ENCODE measurements around the gene COL6A3.
A peak's percentile ranks its signal among the peaks of the same experiment; 100 is the strongest.
"Not testable (repeated sequence)": the region's sequence is repeated elsewhere in the genome, so short reads cannot be mapped to it uniquely, and the experiment has no call there.

Gene COL6A3

DNA sequence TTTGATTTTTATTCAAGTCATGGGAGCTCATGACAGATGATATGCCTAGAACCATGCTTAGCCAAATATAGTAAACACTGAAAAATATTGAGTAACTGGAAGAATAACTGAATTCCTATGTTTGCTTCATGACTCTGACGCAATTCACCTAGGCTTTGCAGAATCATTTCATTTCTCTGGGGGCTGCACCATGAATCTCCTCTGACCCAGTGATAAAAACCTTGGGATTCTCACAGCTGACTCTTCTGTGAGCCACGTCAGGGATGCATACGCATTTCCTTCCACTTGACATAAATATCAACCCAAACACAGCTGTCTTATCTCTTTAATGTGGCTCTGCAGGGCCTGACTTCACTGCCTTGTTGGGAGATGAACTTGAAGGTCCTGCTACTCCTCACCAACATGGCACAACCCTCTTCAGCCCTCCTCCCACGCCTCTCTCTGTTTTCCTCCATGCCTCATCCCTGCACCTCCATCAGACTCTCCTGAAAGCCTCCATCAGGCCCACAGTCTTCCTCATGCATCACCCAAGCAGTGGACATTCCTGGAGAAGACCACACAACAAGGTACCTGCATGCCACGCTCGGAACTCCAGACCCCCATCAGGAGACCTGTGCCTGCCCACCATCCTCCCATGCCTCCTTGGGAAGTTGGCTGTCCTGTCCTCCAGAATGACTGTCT, 29.8 kb downstream of the COL6A3 start:
- DNase-seq, result peak; percentile 71

DNA sequence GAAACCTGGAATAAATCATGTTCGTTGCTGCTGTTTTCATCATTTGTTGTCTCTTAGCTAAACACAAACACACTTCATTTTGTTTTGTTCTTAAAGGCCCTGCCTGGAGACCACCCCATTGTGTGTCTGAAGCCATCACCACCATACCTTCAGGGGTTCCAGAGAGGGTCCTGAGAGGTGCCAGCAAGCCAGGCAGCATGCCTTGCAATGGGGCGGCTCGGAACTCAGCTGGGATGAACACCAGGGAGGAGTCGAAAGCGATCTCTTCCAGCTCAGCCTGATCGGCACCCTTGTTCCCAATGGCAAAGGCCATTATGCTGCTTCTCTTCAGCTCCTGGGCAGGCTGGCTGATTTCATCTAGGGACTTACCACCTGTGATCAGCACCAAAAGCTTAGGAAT, 33.2 kb downstream of the COL6A3 start:
- DNase-seq, result no peak

DNA sequence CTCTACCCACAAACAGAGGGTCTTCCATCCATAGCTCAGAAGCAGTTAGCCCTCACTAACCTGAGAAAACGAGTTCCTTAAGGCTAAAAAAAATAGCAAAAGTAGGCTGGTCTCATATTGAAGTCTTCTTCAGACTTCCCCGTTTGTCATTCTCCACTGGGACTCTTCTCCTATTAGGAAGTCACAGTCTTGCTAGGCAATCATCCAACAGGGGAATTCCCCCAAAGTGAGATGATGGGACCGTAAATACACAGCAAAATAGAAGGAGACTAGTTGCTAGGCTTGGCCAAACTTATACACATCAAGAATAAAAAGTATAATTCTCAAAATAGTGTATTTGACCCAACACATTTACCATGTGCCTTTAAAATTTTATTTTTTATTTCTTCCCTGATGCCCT, 34.3 kb downstream of the COL6A3 start:
- no peak for DNase-seq

DNA sequence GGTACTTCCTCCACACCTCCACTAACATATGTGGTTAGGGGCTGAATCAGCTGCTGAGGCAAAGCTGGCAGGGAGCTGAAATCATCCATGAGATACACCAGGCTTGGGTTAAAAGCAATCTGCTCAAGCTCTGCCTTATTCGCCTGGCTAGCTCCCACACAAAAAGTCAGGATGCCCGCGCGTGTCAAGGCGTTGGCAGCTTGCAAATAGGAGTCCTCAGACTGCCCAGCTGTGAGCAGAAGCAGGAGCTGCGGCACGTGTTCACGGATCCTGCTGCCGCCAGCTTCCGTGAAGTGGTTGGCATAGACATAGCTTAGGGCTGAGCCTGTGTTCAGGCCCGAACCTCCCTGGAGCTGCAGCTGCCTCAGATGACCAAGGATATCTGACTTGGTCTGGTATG, 35.3 kb downstream of the COL6A3 start:
- DNase-seq, result no peak

DNA sequence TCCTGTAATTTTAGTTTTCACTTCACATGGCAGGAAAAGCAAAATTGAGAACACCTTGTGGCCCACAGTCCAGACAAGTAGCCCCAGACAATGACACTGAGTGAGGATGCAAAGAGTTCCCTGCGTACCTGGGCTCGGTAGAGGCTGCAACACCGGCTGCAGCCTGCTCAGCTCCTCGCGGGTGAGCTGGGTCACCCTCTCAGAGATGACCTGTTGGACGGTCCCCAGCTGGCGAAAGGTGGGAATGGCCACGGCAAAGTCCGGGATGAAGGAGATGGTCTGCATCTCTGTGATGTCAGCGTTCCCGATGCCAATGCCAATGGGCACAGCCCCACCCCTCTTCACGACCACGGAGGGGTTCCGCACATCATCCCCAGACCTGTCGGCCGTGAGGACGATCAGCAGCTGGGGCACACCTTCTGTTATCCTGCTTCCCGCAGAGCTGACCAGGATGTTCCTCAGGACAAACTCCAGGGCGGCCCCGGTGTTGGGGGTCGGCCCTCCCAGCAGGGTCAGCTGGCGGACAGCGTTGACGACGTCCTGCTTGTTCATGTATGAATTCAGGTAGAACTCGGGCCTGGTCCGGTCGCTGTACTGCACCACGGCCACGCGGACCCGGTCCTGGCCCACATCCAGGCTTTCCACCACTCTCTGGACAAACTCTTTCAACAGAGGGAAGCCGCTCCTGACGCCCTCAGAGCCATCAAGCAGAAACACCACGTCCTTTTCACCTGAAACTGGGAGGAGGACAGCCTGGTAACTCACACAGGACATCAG, 39.5 kb downstream of the COL6A3 start:
- DNase-seq, result no peak

DNA sequence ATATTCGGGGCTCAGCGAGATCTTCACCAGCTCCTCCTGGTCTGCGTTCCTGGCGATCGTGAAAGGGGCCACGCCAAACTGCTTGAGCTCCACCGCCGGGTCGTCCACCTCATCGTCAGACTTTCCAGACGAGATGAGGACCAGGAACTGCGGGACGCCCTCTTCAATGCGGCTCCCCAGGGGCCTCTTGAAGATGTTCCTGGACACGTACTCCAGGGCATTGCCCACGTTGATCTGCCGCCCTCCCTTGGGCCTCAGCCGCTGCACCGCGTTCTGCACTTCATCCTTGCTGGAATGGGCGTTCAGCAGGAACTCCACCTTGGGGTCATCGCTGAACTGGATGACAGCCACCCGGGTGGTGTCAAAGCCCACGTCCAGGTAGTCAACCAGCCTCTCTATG, 42.1 kb downstream of the COL6A3 start:
- DNase-seq, result no peak

DNA sequence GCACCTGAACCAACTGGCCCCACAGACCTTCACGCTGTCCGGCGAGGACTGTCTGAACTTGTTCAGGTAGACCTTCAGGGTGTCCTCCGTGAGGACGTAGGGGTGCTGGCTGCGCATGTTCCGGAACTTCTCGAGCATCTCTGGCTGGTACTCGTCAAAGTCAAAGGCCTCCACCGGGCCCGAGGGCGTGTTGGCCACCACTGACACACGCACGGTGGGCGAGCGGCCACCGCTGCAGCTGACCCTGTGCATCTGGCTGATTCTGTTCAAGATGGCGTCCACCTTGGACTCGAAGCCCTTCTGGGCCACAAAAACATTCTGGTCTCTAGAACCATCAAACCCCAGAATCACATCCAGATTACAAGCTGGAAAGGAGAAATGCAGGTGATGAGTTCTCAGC, 48.3 kb downstream of the COL6A3 start:
- DNase-seq, result no peak

DNA sequence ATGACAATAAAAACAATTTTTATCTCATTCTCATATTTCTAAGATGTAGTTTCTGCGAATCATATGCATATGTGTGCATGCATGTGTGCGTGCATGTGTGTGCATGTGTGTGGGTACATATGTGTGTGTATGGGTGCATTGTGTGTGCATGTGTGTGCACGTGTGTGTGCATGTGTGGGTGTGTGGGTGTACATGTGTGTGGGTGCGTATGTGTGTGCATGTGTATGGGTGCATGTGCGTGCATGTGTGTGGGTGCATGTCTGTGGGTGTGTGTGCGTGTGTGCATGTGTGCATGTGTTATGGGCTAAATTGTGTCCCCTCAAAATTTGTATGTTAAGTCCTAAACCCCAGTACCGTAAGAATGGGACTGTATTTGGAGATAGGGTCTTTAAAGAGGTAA, 49.3 kb downstream of the COL6A3 start:
- no peak for DNase-seq

DNA sequence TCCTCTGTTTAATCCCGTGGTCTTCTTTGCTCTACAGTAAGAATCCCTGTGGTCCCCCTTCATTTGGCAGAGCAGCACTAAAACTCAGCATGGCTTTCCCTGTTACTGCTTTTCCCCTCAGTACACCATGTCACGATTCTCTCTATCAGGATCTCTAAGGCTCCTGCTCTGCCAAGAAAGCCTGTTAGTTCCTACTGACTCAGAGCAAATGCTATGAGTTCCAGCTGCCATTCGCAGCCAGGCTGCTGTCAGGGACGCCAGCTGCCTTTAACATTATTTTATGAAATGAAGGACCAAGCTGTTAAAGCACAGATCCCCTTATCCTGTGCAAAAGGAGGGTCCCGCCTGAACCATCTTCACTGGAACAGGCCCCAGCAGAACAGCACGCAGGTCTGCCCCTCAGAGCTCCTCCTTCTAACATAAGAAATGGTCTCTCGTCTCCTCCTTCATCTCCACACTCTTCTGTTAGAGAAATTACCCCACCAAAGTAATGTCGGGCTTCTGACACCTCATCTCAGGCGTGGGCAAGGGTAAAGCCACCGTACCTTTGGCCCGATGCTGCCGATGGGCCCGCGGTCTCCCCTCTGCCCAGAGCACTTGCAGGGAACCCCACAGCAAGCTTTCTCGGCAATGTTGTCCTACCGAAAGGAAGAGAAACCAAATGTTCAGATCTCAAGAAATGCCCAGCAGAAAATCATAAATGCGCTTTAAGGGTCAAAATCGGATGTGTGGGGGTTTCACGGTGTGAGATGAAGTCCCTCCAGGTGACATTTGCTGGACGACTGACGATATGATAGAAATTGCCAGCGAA, 52.6 kb downstream of the COL6A3 start:
- no peak for DNase-seq

DNA sequence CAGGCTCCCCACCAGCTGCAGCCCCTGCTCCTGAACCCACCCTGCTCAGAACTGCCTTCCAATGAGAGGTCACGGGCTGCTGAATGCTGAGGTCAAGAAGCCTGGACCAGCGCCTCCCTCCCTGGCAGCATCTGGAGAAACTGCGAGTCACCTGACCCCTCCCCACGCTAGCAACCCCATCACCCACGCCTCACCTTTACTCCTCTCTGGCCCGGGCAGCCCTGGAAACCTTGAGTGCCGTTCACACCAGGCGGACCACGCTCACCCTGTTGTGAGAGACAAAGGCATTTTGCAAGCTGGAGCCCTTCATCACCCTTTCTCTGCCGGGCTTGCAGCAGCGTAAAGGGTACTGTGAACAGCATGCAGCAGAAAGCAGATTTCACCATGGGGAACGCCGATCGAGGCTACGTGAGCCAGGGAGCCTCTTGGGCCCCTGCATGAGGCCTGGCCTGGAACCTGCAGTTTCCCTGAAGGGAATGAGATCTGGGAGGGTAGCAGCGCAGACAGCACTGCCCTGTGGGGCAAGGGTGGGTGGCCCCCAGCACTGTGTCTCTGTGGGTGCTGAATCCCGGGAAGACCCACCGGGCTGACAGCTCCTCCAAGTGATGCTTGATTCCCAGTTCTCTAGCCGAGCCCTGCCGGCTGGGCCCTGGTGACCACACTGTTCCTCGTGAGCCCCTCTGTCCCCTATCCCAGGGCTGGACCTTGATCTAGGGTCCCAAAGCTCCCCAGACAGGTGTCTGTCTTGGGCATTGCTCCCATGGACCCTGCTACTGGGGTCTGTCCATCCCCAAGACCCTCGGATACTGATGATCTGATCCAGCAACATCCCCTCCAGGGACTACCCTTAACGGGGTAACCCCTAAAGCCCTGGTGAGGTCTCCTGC, 53.8 kb downstream of the COL6A3 start:
- no peak for DNase-seq

DNA sequence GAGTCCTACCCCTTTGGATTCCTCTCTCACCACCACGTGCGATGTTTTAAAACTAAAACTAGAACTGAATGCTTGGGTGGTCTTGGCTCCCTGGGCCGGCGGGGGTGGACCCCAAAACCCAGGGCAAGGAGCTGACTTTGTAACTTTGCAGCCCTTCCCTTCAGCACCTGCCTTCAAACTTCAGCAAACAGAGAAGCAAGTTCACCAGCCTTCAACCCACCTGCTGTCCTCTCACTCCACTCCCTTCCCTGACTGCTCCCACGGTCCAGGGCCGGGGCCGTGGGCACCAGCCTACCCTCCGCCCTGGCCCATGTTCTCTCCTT, 54.5 kb downstream of the COL6A3 start:
- no peak for DNase-seq

DNA sequence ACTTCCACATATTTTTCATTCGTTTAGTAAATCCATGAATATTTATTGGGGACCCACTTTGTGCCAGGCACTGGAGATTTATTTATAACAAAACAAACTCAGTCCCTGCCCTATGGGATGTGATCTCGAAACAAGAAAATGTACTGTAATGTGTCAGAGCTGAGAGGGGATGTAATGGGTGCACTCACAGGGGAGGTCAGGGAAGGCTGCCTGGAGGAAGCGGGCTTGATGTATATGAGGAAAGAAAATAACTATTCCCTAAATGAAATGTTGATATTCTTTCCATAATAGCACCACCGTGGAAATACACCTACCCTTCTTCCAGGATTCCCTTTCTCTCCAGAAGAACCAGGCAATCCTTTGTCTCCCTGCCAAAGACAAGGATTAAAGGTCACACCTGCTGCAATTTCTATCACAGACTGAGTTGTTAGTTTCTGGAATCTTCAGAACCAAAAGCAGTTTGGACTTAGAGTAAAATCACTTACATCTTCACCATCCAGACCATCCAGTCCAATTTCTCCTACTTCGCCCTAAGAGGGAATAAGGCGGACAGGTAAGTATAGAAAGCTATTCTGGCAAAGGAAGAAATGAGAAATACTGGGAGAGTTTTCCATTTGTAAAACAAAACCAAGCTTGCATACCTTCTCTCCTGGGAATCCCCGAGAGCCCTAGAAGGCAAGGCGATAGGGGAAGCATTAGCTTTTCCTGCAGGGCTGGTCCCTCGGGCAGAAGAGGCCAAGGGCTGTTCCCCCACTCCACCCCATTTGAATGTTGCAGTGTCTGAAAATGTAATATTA, 55.0 kb downstream of the COL6A3 start:
- no peak for DNase-seq

DNA sequence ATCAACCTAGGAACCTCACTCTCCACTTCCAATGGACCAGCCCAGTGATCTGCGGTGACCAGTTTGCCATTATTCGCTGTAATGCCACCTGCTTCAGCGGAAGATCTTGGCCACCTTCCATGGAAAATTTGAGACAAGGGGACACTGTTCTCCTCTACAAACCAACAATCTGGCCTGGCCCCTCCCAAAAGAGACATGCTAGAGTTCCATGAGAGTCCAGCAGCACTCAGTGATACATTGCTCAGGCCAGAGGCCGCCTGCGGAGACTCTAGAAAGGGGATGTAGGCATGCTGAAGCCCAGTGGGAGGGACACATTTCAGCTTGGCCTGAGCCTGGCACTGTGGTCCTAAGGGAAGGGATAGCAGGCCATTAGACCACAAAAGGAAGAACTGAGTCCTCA, 58.3 kb downstream of the COL6A3 start:
- no peak for DNase-seq

DNA sequence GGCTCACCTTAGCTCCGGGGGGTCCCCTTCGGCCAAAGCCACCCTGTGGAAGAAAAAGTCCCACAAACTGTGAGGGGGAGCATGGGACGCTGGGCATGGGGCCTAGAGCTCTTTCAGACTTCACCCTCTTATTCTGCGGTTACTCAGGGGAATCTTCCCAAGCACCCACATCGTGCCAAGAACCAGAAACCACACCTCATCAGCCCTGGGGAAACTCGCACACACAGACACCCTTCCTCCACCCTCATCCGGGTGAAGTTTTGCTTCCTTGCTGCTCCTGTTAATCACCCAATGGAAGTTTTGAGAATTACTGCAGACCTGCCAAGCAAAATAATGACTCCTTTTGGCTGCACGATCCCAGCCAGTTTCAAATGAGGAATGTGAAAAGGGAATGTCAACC, 59.1 kb downstream of the COL6A3 start:
- DNase-seq, result peak; percentile 74

DNA sequence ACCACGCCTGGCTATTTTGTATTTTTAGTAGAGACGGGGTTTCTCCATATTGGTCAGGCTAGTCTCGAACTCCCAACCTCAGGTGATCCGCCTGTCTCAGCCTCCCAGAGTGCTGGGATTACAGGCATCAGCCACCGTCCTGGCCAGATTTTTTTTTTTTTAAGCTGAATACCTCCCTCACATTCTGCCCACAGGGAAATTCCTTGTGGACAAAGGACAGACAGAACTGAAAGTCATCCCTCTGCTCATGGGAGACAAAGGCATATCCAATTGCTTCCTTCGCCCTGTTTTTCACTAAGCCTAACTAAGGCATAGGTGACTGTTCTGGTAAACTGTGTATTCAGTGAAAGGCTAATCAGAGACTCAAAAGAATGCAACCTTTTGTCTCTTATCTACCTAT, 59.8 kb downstream of the COL6A3 start:
- not testable (repeated sequence) for DNase-seq

DNA sequence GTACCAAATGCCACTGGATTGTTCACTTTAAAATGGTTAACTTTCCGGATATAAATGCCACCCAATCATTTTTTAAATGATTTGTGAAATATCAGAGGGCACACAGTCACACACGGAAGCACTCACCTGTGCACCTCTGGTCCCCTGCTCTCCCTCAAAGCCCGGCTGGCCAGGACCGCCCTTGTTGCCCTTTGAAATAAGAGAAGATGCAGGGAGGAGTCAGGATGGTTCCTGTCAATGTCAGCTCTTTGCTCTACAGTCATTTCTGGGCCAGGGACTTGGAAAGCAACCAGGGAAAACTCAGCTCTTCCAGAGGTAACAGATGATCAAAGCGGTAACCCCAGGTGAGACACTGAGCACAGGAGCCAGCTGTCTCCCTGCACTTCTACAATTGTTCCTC, 60.7 kb downstream of the COL6A3 start:
- DNase-seq, result no peak

DNA sequence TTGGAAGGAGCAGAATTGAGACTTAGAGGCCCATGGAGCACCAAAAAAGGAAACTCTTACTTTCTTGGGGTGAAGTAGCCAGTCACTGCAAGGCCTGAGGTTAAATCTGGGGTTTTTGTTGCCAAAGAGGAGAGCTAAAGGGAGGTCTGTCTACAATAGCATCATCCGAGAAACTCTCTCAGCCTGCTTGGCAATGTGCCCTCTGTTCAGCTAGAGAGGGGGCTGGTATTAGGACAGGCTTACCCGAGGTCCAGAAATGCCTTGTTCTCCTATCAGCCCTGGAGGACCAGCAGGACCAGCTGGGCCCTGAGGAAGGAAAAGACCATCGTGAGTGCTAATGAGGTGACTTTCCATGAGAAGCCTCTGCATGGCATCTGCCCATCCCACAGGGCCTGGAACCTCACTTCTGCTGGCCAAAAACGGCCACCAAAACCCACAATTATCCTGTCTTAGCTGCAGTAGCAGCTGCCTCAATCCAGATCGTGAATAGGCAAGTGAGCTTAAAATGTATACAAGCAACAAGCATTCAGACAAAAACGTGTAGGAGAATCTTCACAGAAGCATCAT, 61.6 kb downstream of the COL6A3 start:
- DNase-seq, result peak; percentile 23

DNA sequence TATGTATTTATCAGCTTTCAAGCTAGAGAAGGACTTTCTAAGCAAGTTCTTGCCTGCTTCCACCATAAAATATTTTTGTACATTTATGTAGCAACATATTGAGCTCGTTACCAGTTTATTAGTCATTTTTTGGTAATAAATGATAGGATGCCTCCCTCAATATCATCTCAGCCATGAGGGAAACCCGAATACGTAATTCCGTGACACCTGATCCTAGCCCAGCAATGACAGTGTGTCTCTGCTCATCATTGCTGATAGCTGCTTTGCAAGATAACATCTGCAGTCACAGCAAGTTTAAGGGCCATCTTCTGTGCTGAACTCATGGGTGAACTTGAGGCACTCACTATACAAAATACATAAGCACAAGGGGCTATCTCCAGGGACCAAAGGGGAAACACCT, 62.2 kb downstream of the COL6A3 start:
- no peak for DNase-seq

DNA sequence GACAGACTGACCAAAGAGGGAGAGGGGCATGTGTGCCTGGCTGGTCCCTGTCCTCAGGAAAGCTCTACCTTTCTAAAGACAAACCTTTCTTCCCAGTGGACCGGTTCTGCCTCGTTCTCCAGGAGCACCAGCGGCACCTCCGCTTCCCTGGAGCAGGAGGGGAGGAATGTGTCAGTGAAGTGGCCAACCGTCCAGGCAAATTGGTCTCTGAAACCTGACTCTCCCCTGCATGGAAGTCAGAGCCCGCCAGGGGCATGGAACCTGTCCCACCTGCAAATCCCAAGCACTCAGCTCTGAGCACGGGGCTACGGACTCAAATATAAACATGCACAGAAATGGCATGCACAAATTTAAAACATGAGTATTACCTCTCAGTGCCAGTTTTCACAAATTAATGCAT, 62.9 kb downstream of the COL6A3 start:
- no peak for DNase-seq

DNA sequence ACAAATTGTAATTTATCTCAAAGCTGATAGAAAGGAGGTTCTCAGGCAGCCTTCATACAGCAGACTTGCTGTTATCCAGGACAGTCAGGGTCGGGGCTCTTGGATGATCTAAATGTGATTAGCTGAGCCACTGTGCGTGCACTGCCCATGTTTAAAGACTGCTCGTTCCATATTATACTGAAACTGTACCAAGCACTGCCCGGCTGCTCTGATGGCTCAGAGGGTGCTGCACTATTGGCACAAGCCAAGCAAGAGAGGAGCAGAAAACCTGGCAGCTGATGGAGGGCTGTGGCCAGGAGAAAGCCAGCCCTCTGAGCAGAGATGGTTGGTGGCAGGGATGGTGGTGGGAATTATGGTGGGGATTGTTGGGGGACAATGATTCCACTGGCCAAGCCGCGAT, 63.4 kb downstream of the COL6A3 start:
- DNase-seq, result no peak

DNA sequence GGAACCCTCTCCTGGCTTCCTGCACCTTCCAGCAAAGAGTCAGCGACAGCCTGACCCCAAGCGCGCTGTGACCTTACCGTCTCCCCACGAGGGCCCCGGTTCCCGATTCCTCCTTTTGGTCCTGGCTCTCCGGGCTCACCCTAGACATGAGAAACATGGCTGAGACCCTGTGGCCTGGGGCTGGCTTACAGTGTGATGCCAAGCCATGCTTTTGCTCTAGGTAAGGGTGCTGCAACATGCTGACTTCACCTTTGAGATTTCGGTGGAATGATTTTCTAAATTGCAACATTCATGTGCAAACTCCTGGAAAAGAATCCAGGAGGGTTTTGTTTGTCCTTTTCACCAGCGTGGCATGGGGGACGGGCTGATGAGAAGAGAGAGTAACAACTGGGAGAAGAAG, 63.9 kb downstream of the COL6A3 start:
- no peak for DNase-seq
